Caco-2 (cell line): Measurements from ENCODE around the gene AOPEP. TPM values are rescaled to one million over a fixed set of nuclear protein-coding genes. Genes with fewer than 3 reads are reported as not detected.
A peak's percentile ranks its signal among the peaks of the same experiment; 100 is the strongest.

Experiments used
- BruUV-seq: library from RNA; stranded (reverse); fragments of 400-500 nt; replicated peaks from 2 replicates; lab custom pipeline; 2021; lab: Mats Ljungman, UMichigan
- CTCF ChIA-PET: fragments of 300-600 bp; sonication (Branson Sonifier 250); formaldehyde crosslinking; loops from one replicate; lab custom pipeline; 2022; ENCODE audit warnings: antibody characterized with exemption; lab: Charles Lee
- POLR2A ChIA-PET: fragments of 300-600 bp; sonication (Branson Sonifier 250); formaldehyde crosslinking; loops from one replicate; lab custom pipeline; 2022; ENCODE audit warnings: antibody characterized with exemption; lab: Charles Lee
- DNase-seq, 2 experiments: peaks; one replicate each; pipeline versions ENCODE4 v3.0.0 to v3.0.0-alpha.2; 2020 to 2022
- H3K27me3 ChIP-seq: replicated peaks from 2 replicates; pipeline ENCODE4 v1.6.0; 2011; ENCODE audit warnings: low read length; ENCODE audit not compliant: control insufficient read depth, insufficient read depth
- H3K36me3 ChIP-seq: 2 replicates; pipeline ENCODE4 v1.5.1; 2011; ENCODE audit warnings: low read length; ENCODE audit not compliant: control insufficient read depth, insufficient read depth
- H3K4me1 ChIP-seq: fragments of 250-450 bp; sonication (Bioruptor Pico); 2 replicates; pipeline ENCODE4 v1.5.1; 2020; ENCODE audit warnings: mild to moderate bottlenecking
- H3K4me3 ChIP-seq: 2 replicates; pipeline ENCODE4 v1.5.1; 2011; ENCODE audit warnings: low read depth, mild to moderate bottlenecking, control low read depth, low read length
- H3K9me3 ChIP-seq: fragments of 250-450 bp; sonication (Bioruptor Pico); 2 replicates; pipeline ENCODE4 v1.5.1; 2020; ENCODE audit warnings: mild to moderate bottlenecking, moderate library complexity
- H3K27ac Mint-ChIP-seq: one replicate; pipeline ENCODE4 v1.8.0; 2022; ENCODE audit warnings: mixed read lengths; ENCODE audit not compliant: unreplicated experiment
- H3K27me3 Mint-ChIP-seq: one replicate; pipeline ENCODE4 v1.8.0; 2022; ENCODE audit warnings: mixed read lengths; ENCODE audit not compliant: insufficient read depth, unreplicated experiment
- H3K36me3 Mint-ChIP-seq: one replicate; pipeline ENCODE4 v1.8.0; 2022; ENCODE audit warnings: mild to moderate bottlenecking, mixed read lengths; ENCODE audit not compliant: insufficient read depth, unreplicated experiment
- H3K4me1 Mint-ChIP-seq: one replicate; pipeline ENCODE4 v1.8.0; 2022; ENCODE audit warnings: low read depth, mixed read lengths; ENCODE audit not compliant: unreplicated experiment
- H3K4me3 Mint-ChIP-seq: one replicate; pipeline ENCODE4 v1.8.0; 2022; ENCODE audit warnings: mild to moderate bottlenecking, moderate library complexity, mixed read lengths; ENCODE audit not compliant: unreplicated experiment
- H3K9me3 Mint-ChIP-seq: one replicate; pipeline ENCODE4 v1.8.0; 2022; ENCODE audit warnings: mixed read lengths; ENCODE audit not compliant: unreplicated experiment
- CTCF ChIP-seq, 2 experiments: fragments of 200-600 bp in 1 of 2; IDR thresholded peaks; 1 replicate in 1 of 2; 2 replicates in 1 of 2; pipeline versions ENCODE4 v1.5.1 to v1.8.0; 2011 to 2022; ENCODE audit warnings: antibody characterized with exemption in 1 of 2, control low read depth in 1 of 2, inconsistent platforms in 1 of 2, low read depth in 1 of 2, low read length in 1 of 2, mild to moderate bottlenecking in 1 of 2, moderate library complexity in 1 of 2; ENCODE audit not compliant: insufficient read depth in 1 of 2, severe bottlenecking in 1 of 2, unreplicated experiment in 1 of 2
- intact Hi-C: fragments of 100-400 bp; cut with micrococcal nuclease; formaldehyde crosslinking; loops from one replicate; pipeline ENCODE4 v1.10.0; 2022; ENCODE audit not compliant: unreplicated experiment
- total RNA-seq: library from RNA; stranded (reverse); gene quantifications from 2 replicates; pipeline ENCODE4 v1.2.3, GENCODE V29; 2022

AOPEP gene
- total RNA-seq, 1 experiment from 2014 or later: 63.3 TPM

GRCh38 chr9:95073042-95073607 is 346.6 kb downstream of the AOPEP start:
- Histone ChIP-seq H3K4me3 (no peak overlapping the region), H3K9me3 (no peaks in the 10 kb centered on the region), H3K4me1 (peaks cover 23% of the 10 kb centered on the region), H3K27me3 (no peaks in the 10 kb centered on the region), H3K36me3 (peaks cover 1% of the 10 kb centered on the region)
- Mint-ChIP-seq H3K9me3 (no peaks in the 10 kb centered on the region), H3K4me1 (peaks cover 45% of the 10 kb centered on the region), H3K27me3 (no peaks in the 10 kb centered on the region), H3K4me3 (no peak overlapping the region), H3K36me3 (peaks cover 83% of the 10 kb centered on the region), H3K27ac (peak overlapping the region; percentile 66)
- CTCF ChIA-PET: interaction anchor here (0.8 to 1.7 kb wide), 5 partner anchors 9 to 392 kb away, joined by 3 to 9 read pairs (median 6); no protein-coding TSS in a partner anchor
- BruUV-seq: no TSS peak
- peak in 1 of 2 experiments; percentile 67 for TF ChIP-seq CTCF (IDR thresholded peaks at IDR 0.05; ENCODE audit: insufficient read depth in 1 of 2, low read depth in 1 of 2, low read length in 1 of 2, severe bottlenecking in 1 of 2, unreplicated experiment in 1 of 2)
- POLR2A ChIA-PET: no interaction called here
- intact Hi-C loops: loop anchor here (10.0 kb wide), 1 partner anchor 288 kb away; no protein-coding TSS in a partner anchor
- peak in 1 of 2 experiments; percentile 48 for DNase-seq

- no peak for DNase-seq
- peaks cover 83% of the 10 kb centered on the region for H3K36me3 Mint-ChIP-seq
- intact Hi-C loops: loop anchor here (1.0 to 10.0 kb wide), 2 partner anchors 10 to 289 kb away; no protein-coding TSS in a partner anchor
- TF ChIP-seq CTCF (IDR thresholded peaks at IDR 0.05; ENCODE audit: insufficient read depth in 1 of 2, low read depth in 1 of 2, low read length in 1 of 2, severe bottlenecking in 1 of 2, unreplicated experiment in 1 of 2): no peak
- Histone ChIP-seq H3K4me3 (no peak overlapping the region), H3K4me1 (peaks cover 29% of the 10 kb centered on the region), H3K9me3 (no peaks in the 10 kb centered on the region), H3K36me3 (peaks cover 1% of the 10 kb centered on the region), H3K27me3 (no peaks in the 10 kb centered on the region)
- H3K27me3 Mint-ChIP-seq: no peaks in the 10 kb centered on the region
- no peak overlapping the region for H3K4me3 Mint-ChIP-seq
- peaks cover 46% of the 10 kb centered on the region for H3K4me1 Mint-ChIP-seq
- ChIA-PET POLR2A (no interaction called here), CTCF (no interaction called here)
- peak overlapping the region; percentile 67 for H3K27ac Mint-ChIP-seq
- H3K9me3 Mint-ChIP-seq: no peaks in the 10 kb centered on the region
- no TSS peak for BruUV-seq
These were observed 347.4 kb downstream of the AOPEP start for GRCh38 chr9:95073918-95074317.

- no peak for DNase-seq
- H3K27me3 ChIP-seq: no peaks in the 10 kb centered on the region
- Mint-ChIP-seq H3K27ac (peak overlapping the region; percentile 67), H3K36me3 (peaks cover 83% of the 10 kb centered on the region), H3K27me3 (no peaks in the 10 kb centered on the region), H3K4me1 (peaks cover 46% of the 10 kb centered on the region), H3K9me3 (no peaks in the 10 kb centered on the region), H3K4me3 (no peak overlapping the region)
- CTCF ChIA-PET: no interaction called here
- H3K36me3 ChIP-seq: peaks cover 1% of the 10 kb centered on the region
- no peaks in the 10 kb centered on the region for H3K9me3 ChIP-seq
- POLR2A ChIA-PET: interaction anchor here (0.5 kb wide), 1 partner anchor 27 kb away, joined by 3 read pairs; no protein-coding TSS in a partner anchor
- intact Hi-C loops: loop anchor here (1.0 to 10.0 kb wide), 2 partner anchors 10 to 290 kb away; no protein-coding TSS in a partner anchor
- H3K4me3 ChIP-seq: no peak overlapping the region
- TF ChIP-seq CTCF (IDR thresholded peaks at IDR 0.05; ENCODE audit: insufficient read depth in 1 of 2, low read depth in 1 of 2, low read length in 1 of 2, severe bottlenecking in 1 of 2, unreplicated experiment in 1 of 2): no peak
- BruUV-seq: no TSS peak
- H3K4me1 ChIP-seq: peaks cover 37% of the 10 kb centered on the region
These were observed 348.1 kb downstream of the AOPEP start for GRCh38 chr9:95074632-95075031.
